GM21390 (cell line): ENCODE results near the gene MALSU1.
"Not testable (repeated sequence)": the region's sequence is repeated elsewhere in the genome, so short reads cannot be mapped to it uniquely, and the experiment has no call there.

Experiments used
- ATAC-seq: cut with Tn5 transposase; IDR thresholded peaks from one replicate; pipeline ENCODE4 v1.9.1; 2021; ENCODE audit not compliant: unreplicated experiment

Gene MALSU1

DNA sequence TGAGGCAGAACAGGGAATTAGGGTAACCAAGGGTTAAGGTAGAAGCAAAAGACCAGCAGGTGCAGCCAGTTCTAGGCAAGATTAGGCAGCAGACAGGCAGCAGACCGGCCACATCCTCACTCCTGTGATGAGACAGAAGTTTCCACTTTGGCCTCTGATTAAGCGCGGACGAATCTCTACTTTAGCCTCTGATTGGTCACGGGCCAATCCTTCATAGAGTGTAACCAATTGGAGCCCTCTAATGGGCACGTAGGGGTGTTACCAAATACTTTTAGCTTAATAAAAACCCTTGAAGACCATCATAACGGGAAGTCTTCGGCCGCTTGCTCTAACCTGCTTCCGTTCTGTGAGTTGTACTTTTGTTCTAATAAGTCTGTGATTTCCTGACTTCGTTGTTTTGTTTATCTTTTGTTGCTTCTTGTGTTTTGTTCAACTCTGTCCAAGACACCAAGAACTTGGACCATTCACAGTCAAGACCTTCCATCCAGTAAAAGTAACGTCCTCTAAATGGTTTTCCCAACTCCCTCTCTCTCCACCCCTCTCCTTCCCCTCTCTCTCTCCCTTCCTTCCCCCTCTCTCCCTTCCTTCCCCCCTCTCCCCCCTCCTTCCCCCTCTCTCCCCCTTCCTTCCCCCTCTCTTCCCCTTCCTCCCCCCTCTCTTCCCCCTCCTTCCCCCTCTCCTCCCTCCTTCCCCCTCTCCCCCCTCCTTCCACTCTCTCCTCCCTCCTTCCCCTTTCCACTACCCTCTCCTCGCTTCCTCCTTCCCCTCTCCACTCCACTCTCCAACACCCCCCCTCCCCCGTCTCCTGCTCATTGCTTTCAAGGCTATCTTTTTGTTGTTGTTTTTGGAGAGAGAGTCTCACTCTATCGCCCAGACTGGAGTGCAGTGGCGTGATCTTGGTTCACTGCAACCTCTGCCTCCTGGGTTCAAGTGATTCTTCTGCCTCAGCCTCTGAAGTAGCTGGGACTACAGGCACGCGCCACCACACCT lies 13.2 kb upstream of the MALSU1 start:
- no peak for ATAC-seq

DNA sequence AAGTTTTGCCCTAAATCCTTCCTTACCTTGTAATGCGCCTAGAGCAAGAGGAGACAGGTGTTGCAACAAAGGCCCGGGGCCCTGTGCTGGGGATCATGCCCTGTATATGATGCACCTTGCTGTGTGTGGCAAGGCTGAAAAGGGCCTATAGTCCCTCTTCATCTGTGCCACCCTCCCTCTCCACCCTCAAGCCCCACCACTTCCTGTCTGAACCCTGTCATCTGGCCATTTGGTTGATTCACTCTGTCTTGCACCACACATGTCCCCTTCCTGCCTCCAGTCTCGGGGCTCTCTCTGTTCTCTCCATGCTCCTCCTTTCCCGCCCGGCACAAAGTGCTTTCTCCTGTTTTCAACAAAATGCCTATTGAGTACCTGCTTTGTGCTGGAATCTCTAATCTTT lies 11.5 kb upstream of the MALSU1 start:
- ATAC-seq = no peak

DNA sequence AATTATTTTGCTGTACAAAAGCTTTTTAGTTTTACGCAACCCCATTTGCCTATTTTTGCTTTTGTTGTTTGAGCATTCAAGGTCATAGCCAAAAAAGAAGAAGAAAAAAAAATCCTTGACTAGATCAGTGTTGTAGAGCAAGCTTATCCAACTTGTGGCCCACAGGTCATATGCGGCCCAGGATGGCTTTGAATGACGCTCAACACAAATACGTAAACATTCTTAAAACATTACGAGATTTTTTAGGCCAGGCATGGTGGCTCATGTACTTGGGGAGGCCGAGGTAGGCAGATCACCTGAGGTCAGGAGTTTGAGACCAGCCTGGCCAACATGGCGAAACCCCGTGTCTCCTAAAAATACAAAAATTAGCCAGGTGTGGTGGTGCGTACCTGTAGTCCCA lies 8.1 kb upstream of the MALSU1 start:
- no peak for ATAC-seq

- no peak for ATAC-seq
These were observed 7.1 kb upstream of the MALSU1 start for GRCh38 chr7:23291957-23292560.

GRCh38 chr7:23292623-23293022 lies 6.5 kb upstream of the MALSU1 start:
- no peak for ATAC-seq

- ATAC-seq = no peak
These were observed 5.6 kb upstream of the MALSU1 start for GRCh38 chr7:23293500-23294073.

GRCh38 chr7:23294549-23295400 lies 4.4 kb upstream of the MALSU1 start:
- ATAC-seq = no peak

- no peak for ATAC-seq
These were observed 3.8 kb upstream of the MALSU1 start for GRCh38 chr7:23295401-23295697.

DNA sequence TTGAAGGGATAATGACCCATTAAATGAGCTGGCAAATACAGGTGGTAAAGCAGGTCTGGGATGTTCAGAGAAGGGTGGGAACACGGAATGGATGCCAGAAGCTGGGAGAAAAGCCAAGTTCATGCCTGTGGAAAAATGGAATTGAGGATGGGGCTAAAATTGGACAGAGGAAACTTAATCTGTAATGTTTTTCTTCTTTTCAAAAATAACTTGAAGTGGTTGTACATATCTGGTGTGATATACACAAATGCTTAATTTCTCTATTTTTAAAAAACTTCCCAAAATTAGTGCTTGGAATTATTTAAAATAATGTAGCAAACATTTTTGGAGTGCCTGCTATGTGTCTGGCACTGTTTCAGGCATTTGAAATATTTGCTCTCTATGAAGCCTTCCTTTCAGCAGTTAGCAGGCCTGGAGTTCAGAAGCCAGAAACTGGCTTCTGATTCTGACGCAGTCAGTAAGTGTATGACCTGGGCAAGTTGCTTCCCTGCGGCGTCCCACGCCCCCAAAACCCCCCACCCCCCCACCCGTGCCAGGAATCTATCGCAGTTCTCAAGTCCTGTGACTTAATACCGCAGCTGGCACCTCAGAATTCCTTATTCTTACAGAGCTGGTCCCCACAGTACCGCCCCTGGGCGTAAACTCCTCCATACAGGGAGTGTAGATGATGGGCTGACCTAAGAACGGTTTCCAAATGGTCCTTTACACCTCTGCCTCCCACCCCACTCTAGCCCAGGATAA lies 828 bp upstream of the MALSU1 start:
- ATAC-seq = no peak

DNA sequence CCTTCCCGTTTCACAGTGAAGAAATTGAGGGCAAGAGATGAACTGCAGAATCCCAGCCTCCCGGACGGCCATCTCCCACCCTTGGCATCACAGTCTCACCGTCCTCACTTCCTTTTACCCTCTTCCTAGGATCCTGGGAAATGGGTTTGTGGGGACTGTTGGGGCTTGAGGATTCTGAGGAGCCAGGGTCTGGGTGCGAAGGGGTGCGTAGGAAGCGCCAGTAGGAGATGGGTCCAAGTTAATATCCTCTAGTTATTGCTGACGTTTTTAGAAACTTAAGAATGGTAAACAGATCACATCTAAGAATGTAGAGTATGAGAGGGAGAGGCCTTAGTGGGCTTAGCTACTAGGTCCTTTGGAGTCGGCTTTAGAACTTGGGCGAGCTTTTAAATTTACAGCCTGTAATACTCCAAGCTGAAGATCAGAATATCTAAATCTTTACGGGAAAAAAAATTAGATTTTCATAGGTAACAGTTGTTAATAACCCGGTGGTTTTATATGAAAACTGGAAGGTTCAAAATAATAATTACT lies 696 bp downstream of the MALSU1 start:
- peak; percentile 6 for ATAC-seq

DNA sequence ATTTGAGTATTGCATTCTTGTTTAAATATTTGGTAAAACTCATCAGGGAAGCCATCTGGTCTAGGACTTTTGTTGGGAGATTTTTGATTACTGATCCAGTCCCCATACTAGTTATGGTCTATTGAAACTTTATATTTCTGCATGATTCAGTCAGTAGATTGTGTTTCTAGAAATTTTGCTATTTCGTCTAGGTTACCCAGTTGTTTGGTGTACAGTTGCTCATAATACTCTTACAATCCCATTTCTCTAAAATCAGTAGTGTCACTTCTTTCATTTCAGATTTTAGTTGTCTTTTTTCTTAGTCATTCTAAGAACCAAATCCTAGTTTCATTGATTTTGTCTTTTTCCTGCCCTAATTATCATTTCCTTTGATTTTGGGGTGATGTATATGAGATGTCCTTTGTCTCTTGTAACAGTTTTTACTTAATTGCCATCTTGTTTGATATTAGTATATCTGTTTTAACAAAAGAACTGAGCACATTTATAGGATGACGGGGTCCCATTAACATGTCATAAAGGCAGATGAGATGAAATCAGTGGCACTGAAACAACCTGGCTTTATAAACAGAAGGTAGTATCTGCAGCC lies 7.9 kb downstream of the MALSU1 start:
- ATAC-seq = no peak

DNA sequence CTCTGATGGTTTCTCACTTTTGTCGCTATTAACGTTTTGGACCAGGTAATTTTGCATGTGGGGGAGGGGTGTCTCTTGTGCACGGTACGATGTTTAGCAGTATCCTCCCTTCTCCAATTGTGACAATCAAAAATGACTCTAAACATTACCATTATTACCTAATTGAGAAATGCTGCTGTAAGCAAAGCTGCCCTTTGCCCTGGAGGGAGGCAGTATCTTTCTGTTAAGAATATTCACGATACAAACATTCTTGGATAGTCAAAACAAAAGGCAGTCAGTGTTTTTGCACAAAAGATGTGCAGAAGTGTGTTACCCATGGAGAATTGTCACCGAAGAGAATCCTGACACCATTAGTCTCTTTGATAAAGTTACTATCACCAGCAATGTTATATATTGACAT lies 9.6 kb downstream of the MALSU1 start:
- ATAC-seq = no peak

GRCh38 chr7:23312141-23312540 lies 13.0 kb downstream of the MALSU1 start:
- not testable (repeated sequence) for ATAC-seq

- ATAC-seq = no peak
These were observed 16.2 kb downstream of the MALSU1 start for GRCh38 chr7:23315366-23315765.

GRCh38 chr7:23331132-23331531 lies 32.0 kb downstream of the MALSU1 start:
- no peak for ATAC-seq

GRCh38 chr7:23332193-23332592 lies 33.1 kb downstream of the MALSU1 start:
- no peak for ATAC-seq

- ATAC-seq = no peak
These were observed 33.9 kb downstream of the MALSU1 start for GRCh38 chr7:23332910-23333612.

- ATAC-seq = no peak
These were observed 34.6 kb downstream of the MALSU1 start for GRCh38 chr7:23333671-23334246.

- ATAC-seq = no peak
These were observed 35.4 kb downstream of the MALSU1 start for GRCh38 chr7:23334482-23335056.
